HG03064 (cell line): ENCODE measurements around the gene ANKS3.

Source experiments
- ATAC-seq: cut with Tn5 transposase; IDR thresholded peaks from one replicate; pipeline ENCODE4 v1.9.1; 2021; ENCODE audit warnings: low read depth; ENCODE audit not compliant: unreplicated experiment

ANKS3 gene

GRCh38 chr16:4734063-4734729 lies at the start of gene ANKS3, which contains the start of gene DNAAF8:
ANKS3 (minus strand) TSS chr16:4734271; CDS start chr16:4730149, 4,122 bp downstream.
DNAAF8 (plus strand) TSS chr16:4734537; CDS start chr16:4736515, 1,978 bp downstream.
- ATAC-seq: peak; percentile 57

GRCh38 chr16:4783251-4783950 lies 49.3 kb upstream of the ANKS3 start:
- ATAC-seq: no peak

- ATAC-seq: no peak
Observed at GRCh38 chr16:4780235-4780634, 46.2 kb upstream of the ANKS3 start.

- ATAC-seq: no peak
Observed at GRCh38 chr16:4778050-4778392, 44.0 kb upstream of the ANKS3 start.

GRCh38 chr16:4777339-4778049 lies 43.4 kb upstream of the ANKS3 start:
- no peak for ATAC-seq

GRCh38 chr16:4776141-4776705 lies 42.2 kb upstream of the ANKS3 start:
- ATAC-seq: no peak

- ATAC-seq: no peak
Observed at GRCh38 chr16:4775005-4775404, 40.9 kb upstream of the ANKS3 start.

GRCh38 chr16:4772351-4772750 lies 38.3 kb upstream of the ANKS3 start:
- no peak for ATAC-seq

GRCh38 chr16:4771646-4772045 lies 37.6 kb upstream of the ANKS3 start:
- no peak for ATAC-seq

- no peak for ATAC-seq
Observed at GRCh38 chr16:4769306-4769638, 35.2 kb upstream of the ANKS3 start.

- ATAC-seq: peak; percentile 51
Observed at GRCh38 chr16:4768549-4769305, 34.7 kb upstream of the ANKS3 start.

- no peak for ATAC-seq
Observed at GRCh38 chr16:4767872-4768548, 33.9 kb upstream of the ANKS3 start.

GRCh38 chr16:4766875-4767628 lies 33.0 kb upstream of the ANKS3 start, which contains the start of gene ZNF500:
ZNF500 (minus strand) TSS chr16:4767162; CDS start chr16:4765978, 1,184 bp downstream.
- ATAC-seq: peak; percentile 83

GRCh38 chr16:4765511-4766474 lies 31.7 kb upstream of the ANKS3 start:
- ATAC-seq: no peak

- ATAC-seq: no peak
Observed at GRCh38 chr16:4763791-4764190, 29.7 kb upstream of the ANKS3 start.

- ATAC-seq: no peak
Observed at GRCh38 chr16:4762205-4762604, 28.1 kb upstream of the ANKS3 start.

- no peak for ATAC-seq
Observed at GRCh38 chr16:4760221-4760910, 26.3 kb upstream of the ANKS3 start.

- ATAC-seq: no peak
Observed at GRCh38 chr16:4755687-4756086, 21.6 kb upstream of the ANKS3 start.
